HG03460 (cell line): ENCODE results near the gene WBP2.

Experiments used
- ATAC-seq: cut with Tn5 transposase; IDR thresholded peaks from one replicate; pipeline ENCODE4 v1.9.1; 2021; ENCODE audit not compliant: unreplicated experiment

WBP2 gene

DNA sequence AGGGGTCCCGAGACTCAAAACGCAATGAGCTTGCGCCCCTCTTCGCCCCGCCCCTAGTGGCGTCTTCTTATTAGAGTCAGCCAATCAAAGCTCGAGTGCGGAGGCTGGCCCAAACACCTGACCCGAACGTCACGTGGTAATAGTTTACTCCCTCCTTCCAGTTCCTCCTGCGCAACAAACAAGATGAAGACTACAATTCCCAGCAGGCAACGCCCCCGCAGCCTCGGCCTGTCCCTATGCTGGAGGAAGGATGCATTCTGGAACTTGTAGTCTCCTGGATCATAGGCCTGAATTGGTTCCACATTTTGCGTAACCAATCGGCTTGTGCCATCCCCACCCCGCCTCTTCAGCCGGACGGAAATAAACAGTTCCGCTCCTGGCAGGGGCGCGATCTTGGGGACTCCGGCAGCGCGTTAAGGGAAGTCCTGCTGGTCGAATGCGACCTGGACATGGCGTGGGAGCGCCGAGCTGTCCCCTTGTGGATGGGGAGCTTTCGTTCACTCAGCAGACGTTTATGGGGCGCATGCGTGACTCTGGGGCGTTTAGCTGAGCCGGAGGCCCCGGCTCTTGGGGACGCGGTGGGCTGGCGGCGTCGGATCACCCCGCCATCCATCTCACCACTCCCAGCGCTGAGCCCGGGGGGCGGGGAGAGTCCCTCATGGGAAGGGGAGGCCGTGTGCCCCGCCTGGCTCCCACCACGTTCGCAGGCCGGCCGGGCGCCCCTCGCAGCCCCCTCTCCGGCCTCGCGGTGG, at the start of gene WBP2:
Gene WBP2, minus strand, starts transcription at position 26 of the 752 bp plus-strand sequence. CDS start 38 bp downstream, outside the sequence.
- peak; percentile 84 for ATAC-seq

DNA sequence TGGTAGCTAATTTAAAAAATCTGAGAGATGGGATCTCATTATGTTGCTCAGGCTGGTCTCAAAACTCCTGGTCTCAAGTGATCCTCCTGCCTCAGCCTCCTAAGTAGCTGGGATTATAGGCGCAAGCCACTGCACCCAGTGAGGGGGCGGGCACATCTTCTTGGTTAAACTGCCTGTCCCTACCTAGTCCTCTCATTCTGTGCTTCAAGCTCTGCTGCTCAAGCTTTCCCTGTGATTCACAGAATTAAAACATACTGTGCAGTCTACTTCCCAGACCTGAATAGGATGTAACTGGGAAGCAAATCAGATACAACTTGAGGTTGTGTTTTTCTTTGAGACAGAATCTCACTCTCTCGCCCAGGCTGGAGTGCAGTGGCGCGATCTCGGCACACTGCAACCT, 47.3 kb upstream of the WBP2 start:
- no peak for ATAC-seq

DNA sequence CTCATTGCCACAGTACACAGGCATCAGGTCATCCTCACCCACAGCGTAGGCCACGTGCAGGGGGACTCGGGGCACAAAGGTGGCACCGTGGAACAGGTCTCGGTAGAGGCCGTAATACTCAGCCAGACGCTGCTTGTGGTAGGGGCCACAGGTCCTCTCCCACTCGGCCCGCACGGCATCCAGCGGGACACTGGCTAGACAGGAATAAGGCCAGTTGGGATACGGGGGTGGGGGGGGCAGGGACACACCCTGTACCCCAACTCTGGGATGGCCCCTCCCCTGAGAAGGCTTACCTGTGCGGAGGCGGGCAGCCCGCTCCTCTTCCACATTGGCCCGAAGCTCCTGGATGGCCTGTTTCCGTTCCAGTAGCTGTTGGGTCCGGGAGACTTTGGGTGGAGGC, 46.6 kb upstream of the WBP2 start:
- ATAC-seq: no peak

DNA sequence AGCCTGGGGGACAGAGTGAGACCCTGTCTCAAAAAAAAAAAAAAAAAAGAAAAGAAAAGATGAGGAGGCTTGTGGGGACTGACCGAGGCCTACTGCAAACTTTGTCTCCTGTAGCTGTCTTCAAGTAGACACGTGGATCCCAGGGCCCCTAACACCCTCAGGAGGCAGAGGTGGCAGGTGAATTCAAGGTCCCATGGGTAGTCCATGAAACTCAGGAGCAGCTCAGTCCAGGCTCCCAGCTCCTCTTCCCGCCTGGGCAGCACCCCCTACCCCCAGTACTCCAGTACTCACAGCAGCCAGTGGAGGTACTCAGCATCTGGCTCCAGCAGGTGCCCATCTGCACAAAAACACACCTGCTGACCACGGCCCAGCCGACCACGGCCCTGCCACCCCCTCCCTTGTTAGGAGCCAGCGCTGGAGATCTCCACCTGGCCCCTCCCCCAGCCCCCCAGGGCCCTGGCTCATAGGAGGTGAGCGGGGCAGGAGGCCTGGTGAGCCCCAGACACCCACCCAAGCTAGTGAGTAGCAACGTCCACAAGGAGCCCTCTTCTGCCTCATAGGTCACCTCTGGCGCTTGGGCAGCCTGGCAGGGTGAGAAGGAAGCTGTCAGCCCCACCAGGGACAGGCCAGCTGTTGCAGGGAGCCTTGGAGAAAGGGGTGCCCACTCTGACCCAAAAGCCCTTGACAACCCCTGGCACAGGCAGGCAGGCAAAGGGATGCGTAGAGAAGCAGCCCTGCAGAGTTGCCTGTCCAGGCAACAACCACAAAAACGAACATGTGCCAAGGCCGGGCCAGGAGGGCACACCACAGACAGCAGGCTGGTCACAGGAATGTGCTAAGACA, 45.8 kb upstream of the WBP2 start:
- no peak for ATAC-seq

DNA sequence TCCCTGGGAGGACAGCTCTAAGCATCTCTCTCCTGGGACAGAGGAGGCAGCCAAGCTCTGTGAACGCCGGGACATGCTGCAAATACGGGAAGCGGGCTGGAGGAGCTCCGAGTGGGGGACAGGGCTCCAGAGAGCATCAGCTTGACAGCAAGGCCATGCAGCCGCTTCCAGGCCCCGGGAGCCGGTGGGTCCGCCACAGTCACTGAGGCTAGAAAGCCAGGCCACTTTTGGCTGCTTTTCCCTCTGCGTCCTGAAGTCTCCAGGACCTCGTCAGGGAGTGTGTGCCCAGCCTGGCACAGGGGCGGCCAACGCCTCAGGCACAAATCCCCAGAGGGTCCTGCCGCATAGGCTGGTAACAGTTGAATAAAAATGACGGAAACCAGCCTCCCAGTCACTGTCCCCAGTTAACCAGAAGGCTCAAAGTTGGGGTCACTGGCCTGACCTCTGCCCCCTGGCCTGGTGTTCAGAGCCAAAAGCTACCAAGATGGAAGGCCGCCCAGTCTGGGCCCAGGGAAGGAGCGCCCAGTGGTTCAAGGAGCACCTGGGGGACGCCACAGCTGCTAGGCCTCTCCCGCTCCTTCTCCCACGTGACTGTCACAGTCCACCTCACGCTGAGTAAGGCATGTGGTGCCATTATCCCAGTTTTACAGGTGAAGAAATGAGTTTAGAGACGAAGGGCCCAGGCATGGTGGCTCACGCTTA, 44.8 kb upstream of the WBP2 start:
- no peak for ATAC-seq

DNA sequence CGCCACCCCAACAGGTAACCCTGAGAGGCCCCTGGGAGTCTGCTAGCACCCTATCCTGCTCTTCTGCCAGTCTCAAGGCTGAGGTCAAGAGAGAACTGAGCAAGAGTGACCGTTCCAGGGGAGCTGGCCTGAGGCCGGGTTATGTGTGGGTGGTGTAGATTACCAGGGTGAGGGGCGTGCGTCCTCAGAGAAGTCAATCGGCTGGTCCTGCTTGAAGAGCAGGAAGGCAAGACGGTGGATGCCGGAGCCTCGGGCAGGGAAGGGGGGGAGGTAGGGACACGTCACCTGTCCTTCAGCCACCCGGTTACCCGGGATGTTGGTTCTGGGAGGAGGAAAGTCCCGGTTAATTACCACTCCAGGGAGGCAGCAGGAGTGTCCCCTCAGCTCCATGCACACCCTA, 44.2 kb upstream of the WBP2 start:
- ATAC-seq: no peak

DNA sequence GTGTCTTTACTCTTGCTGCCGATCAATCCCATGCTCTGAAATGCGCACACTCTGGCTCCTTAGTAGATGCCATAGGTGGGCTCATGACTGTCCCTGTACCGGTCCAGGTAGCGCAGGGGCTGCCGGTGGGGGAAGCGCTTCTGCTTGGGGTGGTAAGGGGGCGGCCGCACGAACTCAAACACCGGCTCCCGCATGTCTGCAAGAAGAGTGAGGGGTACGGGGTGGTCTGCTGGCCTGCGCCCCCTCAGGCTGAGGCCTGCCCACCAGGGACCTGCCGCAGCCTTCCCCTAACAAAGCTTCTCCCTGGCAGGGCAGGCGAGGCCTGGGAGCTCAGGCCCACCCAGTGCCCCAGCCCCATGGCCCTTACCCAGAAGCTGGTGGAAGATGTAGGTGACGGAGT, 43.7 kb upstream of the WBP2 start:
- ATAC-seq: no peak

DNA sequence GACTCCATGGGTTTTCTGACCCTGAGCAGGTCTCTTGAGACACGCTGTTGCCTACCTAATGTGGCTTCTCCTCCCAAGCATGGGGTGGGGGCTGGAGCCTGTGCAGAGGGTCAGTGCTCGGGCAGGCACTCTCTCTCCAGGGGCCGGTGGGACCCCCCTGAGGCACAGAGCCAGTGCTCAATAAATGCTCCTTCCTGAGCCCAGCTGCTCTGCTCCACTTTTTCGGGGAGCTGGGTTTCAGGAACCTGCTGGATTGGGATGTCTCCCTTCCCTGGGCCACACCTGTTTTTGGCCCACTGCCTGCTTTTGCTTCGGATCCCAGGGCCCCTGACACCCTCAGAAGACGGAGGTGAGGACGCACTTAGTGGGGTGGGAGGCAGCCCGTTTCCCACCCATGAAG, 42.9 kb upstream of the WBP2 start:
- no peak for ATAC-seq

DNA sequence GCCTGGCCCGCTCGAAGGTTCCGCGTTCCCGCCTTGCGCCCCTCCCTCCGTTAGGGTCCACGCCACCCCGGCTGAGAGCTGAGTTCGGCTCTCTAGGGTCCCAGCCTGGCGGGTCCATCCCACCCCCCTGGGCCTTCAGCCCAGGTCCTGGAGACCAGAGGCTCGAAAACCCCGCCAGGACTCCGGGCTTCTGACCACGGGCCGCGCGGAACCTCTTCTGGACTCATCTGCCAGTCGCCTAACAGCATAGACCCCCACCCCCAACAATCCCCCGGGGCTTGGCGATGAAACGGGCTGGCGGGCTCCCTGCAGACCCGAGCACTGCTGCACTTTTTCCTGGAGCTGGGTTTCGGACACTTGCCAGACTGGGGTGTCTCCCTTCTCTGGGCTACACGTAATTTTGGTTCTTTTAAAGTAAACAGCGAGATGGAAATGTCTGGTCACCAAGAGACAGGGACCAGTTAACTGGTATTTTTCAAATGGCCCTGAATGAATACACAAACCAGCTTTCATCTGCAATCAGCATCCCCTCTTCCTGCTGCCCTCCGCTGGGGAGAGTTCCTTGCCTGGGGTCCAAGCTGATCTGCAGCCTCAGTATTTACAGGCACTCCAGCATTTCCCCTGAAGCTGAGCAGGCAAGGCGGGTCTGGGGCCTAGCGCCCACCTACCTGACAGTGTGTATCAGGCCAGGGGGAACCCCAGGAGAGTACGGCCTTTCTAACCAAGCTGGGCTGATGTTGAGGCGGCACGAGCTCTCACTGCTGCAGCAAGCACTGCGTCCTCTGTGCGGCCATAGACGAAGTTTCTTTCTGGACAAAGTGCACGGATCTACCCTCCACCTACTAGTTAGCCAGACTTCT, 42.3 kb upstream of the WBP2 start:
- no peak for ATAC-seq

DNA sequence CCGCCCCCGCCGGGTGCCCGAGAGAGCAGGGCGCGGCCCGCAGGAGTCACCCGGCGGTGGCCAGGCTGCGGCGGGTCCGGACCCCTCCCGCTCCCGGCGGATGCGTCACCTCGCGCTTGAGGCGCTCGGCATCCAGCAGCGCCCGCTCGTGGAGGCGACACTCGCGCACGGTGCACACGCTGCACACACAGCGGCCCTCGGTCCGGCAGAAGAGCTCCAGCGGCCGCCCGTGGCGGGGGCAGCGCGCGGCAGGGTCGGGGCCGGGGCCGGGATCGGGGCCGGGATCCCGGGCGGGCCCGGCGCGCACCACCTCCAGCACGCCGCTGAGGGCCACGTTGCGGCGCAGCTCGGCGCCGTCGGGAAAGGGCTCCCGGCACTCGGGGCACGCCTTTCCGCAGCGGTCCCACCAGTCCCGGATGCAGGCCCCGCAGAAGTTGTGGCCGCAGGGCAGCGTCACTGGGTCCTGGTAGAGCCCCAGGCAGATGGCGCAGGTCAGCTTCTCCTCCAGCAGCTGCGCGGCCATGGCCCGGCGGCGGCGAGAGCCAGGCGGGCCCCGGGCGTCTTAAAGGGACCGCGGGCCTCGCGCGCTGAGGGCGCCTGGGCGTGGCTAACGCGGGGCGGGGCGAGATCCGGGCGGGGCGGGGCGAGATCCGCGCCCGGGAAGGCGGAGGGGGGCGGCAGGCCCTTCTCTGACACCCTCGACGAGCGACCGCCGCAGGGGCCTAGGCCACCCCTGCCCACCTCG, 41.5 kb upstream of the WBP2 start, which contains the start of gene TRIM65:
Gene TRIM65, minus strand, starts transcription at position 537 of the 745 bp plus-strand sequence. Its CDS starts 14 bp downstream, at position 523.
- ATAC-seq: peak; percentile 58

DNA sequence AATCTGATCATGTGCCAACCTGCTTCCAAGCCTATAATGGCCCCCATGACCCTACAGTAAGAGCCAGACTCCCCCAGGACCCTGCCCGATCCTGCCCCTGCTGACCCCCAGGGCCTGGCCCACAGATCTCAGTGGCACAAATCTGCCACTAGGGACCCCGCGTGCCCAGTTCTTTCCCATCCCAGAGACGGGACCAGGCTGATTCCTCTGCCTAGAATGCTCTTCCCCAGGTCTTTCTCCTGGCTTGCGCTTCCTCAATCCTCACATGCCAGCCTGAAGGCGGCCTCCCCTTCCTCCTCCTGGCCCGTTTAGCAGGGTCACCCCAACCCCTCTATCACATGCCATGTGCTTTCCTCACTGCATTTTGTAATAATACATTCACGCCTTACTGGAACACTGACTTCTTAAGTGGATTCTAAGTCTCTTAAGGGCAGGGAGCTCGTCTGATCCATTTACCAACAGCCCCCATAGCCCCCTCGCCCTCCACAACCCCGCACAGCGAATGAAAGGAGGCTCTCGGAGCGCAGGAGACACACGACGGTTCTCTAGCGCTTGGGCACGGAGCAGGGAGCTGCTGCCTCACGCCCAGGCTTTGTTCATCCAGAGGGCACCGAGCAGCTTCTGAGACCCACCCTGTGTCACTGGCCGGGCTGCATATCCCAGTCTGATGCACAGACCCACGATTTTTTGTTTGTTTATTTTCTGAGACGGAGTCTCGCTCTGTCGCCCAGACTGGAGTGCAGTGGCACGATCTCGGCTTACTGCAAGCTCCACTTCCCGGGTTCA, 40.4 kb upstream of the WBP2 start:
- no peak for ATAC-seq

DNA sequence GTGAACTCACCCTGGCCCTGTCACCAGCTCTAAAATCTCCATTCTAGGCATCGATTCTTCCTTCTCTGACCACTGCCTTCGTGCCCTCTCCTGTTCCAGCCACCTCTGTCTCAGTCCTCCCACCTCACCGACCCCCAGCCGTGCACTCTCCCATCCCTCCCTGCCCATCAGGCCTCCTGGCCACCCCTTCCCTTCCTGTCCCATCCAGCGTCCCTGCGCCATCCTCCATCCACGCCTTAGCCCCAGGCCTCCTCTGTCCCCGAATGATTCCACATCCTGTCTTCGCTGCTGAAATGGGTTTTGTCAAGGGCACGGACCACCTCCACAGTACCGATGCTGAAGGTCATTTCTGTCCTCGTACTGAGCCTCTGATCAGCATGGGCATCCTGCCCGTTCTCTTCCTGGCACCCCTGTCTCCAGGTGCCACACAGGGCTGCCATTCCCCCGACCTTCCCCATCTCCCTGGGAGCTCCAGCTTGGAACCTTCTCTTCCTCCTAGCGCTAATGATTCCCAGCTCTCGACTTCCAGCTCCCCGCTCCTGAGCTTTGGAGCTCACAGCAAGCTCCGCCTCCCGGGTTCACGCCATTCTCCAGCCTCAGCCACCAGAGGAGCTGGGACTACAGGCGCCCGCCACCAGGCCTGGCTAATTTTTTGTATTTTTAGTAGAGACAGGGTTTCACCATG, 39.1 kb upstream of the WBP2 start:
- no peak for ATAC-seq

DNA sequence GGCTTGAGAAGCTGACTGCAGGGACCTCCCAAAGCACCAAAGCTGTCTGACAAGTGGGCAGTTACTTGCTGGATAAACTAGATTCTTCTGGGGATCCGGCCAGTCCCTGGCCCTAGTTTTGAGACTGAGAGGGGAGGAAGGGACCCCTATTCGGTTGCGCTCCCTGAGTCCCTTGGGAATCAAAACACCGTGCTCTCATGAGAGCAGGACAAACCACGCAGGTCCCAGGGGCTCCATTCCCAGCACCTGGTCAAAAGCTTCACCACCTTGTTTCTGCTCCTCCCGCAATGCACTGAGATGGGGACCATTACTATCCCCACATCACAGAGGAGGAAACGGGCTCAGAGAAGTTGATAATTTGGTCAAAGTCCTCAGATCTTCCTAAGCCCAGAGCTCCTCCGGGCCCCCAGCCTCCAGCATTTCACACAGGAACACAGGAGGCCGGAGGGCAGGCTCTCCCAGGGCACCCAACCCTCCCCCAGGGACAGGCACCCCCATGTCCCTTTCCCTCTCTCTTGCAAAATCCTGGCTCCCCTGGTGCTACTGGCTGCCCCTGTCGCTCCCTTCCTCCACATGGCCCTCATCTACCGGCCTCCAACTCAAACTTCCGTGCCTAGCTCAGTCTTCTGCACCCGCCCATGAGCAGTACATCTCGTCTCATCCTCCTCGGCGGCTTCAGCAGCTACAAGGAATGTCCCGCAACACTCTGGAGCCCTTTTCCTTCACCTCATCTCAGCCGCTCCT, 38.3 kb upstream of the WBP2 start:
- no peak for ATAC-seq

DNA sequence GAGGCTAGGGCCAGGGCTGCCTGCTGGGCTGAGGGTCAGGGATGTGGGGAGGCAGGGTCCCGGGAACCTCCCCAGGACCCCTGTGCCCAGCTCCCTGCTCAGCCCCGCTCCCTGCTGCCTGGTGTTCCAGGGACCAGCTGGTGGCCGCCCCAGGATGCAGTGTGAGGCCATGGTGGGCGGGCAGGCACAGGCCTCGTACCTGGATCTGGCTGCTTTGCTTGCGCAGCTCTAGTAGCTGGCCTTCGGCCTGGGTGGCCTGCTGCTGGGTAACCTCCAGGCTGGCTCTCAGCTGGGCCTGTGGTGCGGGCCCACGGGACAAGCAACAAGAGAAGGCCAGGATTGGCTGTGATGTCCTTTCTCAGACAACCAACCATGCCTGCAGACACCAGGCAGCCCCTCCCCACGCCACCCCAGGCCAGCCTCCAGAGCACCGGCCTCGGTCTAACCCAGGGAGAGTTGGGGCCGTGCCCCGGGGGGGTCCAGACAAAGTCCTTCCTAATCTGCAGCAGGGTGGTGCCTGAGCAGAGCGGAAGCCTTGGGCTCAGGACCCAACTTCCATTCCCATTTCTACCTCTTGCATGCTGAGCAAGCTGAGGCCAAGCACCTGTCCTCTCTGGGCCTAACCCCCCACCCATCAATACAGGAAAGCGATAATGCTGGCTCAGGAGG, 37.6 kb upstream of the WBP2 start:
- no peak for ATAC-seq

DNA sequence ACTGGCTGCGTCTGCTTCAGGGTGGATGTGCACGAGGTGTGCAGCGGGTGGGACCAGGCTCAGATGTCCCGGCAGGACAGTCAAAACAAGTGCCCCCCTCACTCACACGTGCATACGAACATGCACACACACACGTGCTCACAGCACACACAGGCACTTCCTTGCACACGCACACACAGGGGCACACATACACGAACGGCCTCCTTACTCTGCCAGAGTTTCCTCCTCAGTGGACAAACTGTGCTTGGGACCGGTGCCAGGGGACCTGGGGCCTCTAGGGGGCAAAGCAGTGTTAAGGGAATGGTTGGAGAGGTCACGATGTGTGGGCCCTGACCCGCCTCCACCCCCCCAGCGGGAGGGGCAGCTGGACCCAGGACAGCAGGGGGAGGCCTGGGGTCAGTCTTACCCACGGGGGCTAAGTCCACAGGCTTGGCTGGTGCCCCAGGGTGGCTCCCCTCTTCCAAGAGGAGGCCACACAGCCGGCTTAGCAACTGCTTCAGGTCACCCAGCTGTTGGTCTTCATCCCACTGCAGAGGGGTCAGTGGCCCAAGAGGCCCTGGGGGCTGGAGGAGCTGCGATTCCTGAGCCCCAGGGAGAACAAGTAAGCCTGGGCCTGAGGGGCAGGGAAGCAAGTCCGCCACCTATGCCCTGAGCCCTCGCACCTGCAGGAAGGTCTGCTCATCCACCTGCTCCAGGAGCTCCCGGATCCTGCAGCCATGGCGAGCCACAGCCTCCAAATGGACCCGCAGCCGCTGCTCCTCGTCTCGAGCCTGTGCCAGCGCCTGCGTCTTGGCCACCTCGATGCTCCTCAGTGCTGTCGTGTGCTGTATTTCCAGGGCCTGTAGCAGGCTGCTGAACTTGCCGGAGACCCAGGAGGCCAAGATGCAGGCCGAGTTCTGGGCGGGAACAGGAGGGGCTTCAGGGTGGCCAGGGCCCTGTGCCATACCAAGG, 36.7 kb upstream of the WBP2 start:
- ATAC-seq: no peak

DNA sequence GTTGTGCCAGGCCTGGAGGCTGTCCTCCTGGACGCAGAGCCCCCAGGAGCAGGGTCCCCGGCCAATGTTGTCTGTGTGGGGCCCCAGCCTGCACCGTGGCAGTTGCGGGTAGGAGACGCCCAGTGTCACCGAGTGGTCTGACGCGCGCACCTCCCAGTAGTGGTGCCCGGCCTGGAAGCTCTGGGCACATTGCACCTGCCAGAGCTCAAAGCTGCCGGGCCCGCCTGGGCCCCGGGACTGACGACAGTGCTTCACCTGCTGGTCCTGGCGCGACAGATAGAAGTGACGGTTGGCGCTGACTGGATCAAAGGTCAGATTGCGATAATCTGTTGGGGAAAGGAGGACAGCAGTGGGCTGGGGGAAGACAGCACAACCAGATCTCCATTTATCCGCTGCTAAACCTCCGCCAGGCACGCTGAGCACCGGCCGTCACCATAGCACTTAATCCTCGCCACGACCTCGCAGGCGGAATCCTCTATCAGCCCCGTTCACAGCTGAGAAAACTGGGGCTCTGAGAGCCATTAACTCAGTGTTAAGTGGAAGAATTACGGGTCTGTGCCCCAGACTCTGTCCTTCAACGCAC, 36.0 kb upstream of the WBP2 start:
- no peak for ATAC-seq
